ENCODE measurements around the gene GSTA1.
"Not testable (repeated sequence)": the region's sequence is repeated elsewhere in the genome, so short reads cannot be mapped to it uniquely, and the experiment has no call there.

Gene GSTA1

GRCh38 chr6:52760105-52760765, 43.4 kb downstream of the GSTA1 start:
- Mint-ChIP-seq H3K9me3 (no peaks in the 10 kb centered on the region), H3K4me1 (peaks cover 7% of the 10 kb centered on the region), H3K27ac (no peak overlapping the region), H3K36me3 (ENCODE audit: low read depth) (no peaks in the 10 kb centered on the region), H3K27me3 (ENCODE audit: low read depth) (no peaks in the 10 kb centered on the region), H3K4me3 (no peak overlapping the region)
- no peak for TF ChIP-seq CTCF (IDR thresholded peaks at IDR 0.05; ENCODE audit: unreplicated experiment in 3 of 3)

- no peak for TF ChIP-seq CTCF (IDR thresholded peaks at IDR 0.05; ENCODE audit: unreplicated experiment in 3 of 3)
- Mint-ChIP-seq H3K36me3 (ENCODE audit: low read depth) (no peaks in the 10 kb centered on the region), H3K9me3 (no peaks in the 10 kb centered on the region), H3K27ac (no peak overlapping the region), H3K4me3 (no peak overlapping the region), H3K4me1 (peaks cover 7% of the 10 kb centered on the region), H3K27me3 (ENCODE audit: low read depth) (no peaks in the 10 kb centered on the region)
These were observed 44.5 kb downstream of the GSTA1 start for GRCh38 chr6:52759085-52759484.

GRCh38 chr6:52757651-52758338, 45.8 kb downstream of the GSTA1 start:
- not testable (repeated sequence) for H3K9me3 Mint-ChIP-seq

GRCh38 chr6:52754443-52754842, 49.2 kb downstream of the GSTA1 start:
- Mint-ChIP-seq H3K36me3 (ENCODE audit: low read depth) (no peaks in the 10 kb centered on the region), H3K4me3 (no peak overlapping the region), H3K27me3 (ENCODE audit: low read depth) (no peaks in the 10 kb centered on the region), H3K9me3 (peaks cover 11% of the 10 kb centered on the region), H3K4me1 (peaks cover 7% of the 10 kb centered on the region), H3K27ac (no peak overlapping the region)
- TF ChIP-seq CTCF (IDR thresholded peaks at IDR 0.05; ENCODE audit: unreplicated experiment in 3 of 3), result no peak

More at GRCh38 chr6:52757651-52758338, 45.8 kb downstream of the GSTA1 start:
- not testable (repeated sequence) for H3K27me3 Mint-ChIP-seq (ENCODE audit: low read depth); H3K4me1 Mint-ChIP-seq; H3K4me3 Mint-ChIP-seq; H3K36me3 Mint-ChIP-seq (ENCODE audit: low read depth); H3K27ac Mint-ChIP-seq

GRCh38 chr6:52753137-52753536, 50.5 kb downstream of the GSTA1 start:
- H3K4me1 Mint-ChIP-seq; H3K4me3 Mint-ChIP-seq; H3K36me3 Mint-ChIP-seq (ENCODE audit: low read depth); H3K27ac Mint-ChIP-seq; H3K27me3 Mint-ChIP-seq (ENCODE audit: low read depth): not testable (repeated sequence)
- H3K9me3 Mint-ChIP-seq, result peaks cover 11% of the 10 kb centered on the region

- Mint-ChIP-seq H3K27ac (no peak overlapping the region), H3K36me3 (ENCODE audit: low read depth) (no peaks in the 10 kb centered on the region), H3K4me1 (peaks cover 4% of the 10 kb centered on the region), H3K9me3 (peaks cover 11% of the 10 kb centered on the region), H3K27me3 (ENCODE audit: low read depth) (no peaks in the 10 kb centered on the region), H3K4me3 (no peak overlapping the region)
- no peak for TF ChIP-seq CTCF (IDR thresholded peaks at IDR 0.05; ENCODE audit: unreplicated experiment in 3 of 3)
These were observed 51.3 kb downstream of the GSTA1 start for GRCh38 chr6:52752310-52752709.
